Mononuclear cell (primary cell): ENCODE results near the gene PLOD2. TPM values are rescaled to one million over a fixed set of nuclear protein-coding genes. Genes with fewer than 3 reads are reported as not detected.
A peak's percentile ranks its signal among the peaks of the same experiment; 100 is the strongest.

ENCODE experiments used
- H3K27me3 ChIP-seq: 2 replicates; pipeline ENCODE4 v1.6.0; 2011; ENCODE audit warnings: low read length, control low read depth; ENCODE audit not compliant: insufficient read depth
- H3K4me1 ChIP-seq: 2 replicates; pipeline ENCODE4 v1.5.1; 2011; ENCODE audit warnings: mild to moderate bottlenecking, low read length, control low read depth; ENCODE audit not compliant: insufficient read depth
- H3K4me3 ChIP-seq: 2 replicates; pipeline ENCODE4 v1.5.1; 2011; ENCODE audit warnings: mild to moderate bottlenecking, low read length, moderate library complexity
- H3K9me3 ChIP-seq: 2 replicates; pipeline ENCODE4 v1.5.1; 2011; ENCODE audit warnings: low read depth, mild to moderate bottlenecking, control low read depth, low read length
- total RNA-seq: library from RNA; depleted of rRNA; stranded (reverse); fragments of >200 nt; gene quantifications from one replicate; pipeline ENCODE4 v1.2.3, GENCODE V29; 2012

The PLOD2 gene
- total RNA-seq, 1 donor, result 1.8 TPM

DNA sequence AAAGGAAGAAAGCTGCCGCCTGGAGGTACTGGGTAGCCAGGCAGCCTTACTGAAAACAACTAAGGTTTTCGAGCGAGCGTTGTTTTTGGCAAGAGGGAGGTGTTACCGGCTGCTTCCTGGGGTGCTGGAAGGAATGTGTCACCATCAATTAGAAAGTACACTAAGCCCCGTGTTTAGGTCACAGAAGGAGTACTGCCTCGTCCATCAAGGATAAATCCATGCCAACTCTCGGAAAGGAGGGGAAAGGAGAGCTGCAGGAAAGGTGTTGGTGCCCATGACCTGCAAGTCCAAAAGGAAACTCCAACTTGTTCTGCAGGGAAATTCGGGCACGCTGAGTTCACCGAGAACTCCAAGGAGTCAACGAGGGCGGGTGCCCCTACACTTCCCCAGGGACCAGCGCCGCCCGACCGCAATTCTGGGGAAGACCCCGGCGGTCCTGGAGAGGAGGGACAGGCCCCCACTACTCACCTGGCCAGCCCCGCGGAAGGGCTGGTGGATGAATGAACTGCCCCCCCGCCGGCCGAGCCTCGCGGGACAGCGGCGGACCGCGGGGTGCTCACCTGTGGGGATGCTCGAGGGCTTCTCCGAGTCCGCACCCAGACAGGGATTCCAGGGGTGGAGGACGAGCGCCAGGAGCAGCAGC lies 542 bp downstream of the PLOD2 start:
- H3K4me3 ChIP-seq, result peak overlapping the region; percentile 17
- H3K4me1 ChIP-seq, result peaks cover 16% of the 10 kb centered on the region
- no peaks in the 10 kb centered on the region for H3K9me3 ChIP-seq
- H3K27me3 ChIP-seq, result peaks cover 63% of the 10 kb centered on the region

DNA sequence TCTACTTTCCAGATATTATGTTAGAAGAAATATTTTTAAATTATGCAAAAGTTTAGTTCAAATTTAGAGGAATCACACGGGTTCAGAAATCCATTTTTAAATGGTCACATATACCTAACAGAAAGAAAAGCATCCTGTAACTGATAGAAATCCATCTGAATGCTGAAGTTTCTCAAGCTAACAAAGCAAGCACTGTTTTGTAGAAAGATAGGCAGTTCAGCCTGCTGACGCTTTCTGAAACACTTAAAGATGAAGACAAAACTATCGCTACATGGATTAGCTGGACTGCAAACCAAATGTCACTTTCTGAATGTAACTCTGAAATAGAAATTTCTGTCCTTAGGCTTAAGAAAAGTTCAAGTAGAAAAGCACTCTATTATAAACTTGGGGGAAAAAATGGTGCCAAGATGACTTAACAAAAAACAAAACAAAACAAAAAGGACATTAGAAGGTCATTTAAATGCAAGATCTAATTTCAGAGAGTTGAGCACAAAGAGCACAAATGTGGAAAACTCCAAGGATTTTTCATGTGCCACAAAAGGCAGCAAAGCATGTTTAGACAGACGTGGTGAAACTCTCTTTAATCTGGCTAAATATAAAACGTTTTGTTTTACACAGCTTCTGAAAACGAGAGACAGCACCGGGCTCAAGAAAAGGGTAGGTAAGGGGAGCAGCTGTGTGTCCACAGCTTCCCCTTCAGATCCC lies 1.2 kb downstream of the PLOD2 start:
- Histone ChIP-seq H3K4me1 (peaks cover 16% of the 10 kb centered on the region), H3K9me3 (no peaks in the 10 kb centered on the region), H3K27me3 (peaks cover 60% of the 10 kb centered on the region), H3K4me3 (no peak overlapping the region)

GRCh38 chr3:146159037-146159436 lies 1.9 kb downstream of the PLOD2 start:
- Histone ChIP-seq H3K4me3 (no peak overlapping the region), H3K4me1 (peaks cover 16% of the 10 kb centered on the region), H3K27me3 (peaks cover 56% of the 10 kb centered on the region), H3K9me3 (no peaks in the 10 kb centered on the region)

DNA sequence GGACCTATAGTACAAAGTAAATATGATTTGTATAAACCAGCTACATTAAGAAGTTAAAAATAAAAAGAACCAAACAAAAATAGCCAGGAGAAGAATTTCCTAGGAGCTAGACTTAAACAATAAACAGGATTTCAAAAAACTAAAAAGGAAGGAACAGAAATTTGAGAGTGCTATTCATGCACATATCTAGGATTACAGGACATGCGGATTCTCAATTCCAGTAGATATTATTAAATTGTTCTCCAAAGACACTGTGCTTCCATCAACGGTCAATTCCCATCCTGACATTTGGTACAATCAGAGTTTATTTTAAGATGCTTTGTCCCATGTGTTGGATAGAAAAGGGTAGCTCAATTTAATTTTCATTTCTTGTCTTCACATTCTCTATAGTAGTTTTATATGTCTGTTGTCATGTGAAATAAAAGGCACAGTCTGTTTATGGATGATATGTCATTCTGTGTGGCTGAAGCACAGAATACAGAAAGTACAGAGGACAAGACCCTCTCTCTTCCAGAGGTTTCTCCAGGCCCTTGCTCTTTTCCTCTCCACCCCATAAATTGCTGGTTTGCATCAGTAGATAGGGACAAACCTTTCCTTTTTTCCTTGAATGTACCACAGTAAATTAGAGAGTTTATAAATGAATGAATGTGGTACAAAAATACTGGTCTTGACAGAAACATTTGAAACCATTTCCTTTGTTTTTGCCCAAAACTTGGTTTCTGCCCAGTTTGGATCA lies 3.5 kb downstream of the PLOD2 start:
- Histone ChIP-seq H3K4me3 (no peak overlapping the region), H3K27me3 (peaks cover 43% of the 10 kb centered on the region), H3K4me1 (peaks cover 16% of the 10 kb centered on the region), H3K9me3 (no peaks in the 10 kb centered on the region)

DNA sequence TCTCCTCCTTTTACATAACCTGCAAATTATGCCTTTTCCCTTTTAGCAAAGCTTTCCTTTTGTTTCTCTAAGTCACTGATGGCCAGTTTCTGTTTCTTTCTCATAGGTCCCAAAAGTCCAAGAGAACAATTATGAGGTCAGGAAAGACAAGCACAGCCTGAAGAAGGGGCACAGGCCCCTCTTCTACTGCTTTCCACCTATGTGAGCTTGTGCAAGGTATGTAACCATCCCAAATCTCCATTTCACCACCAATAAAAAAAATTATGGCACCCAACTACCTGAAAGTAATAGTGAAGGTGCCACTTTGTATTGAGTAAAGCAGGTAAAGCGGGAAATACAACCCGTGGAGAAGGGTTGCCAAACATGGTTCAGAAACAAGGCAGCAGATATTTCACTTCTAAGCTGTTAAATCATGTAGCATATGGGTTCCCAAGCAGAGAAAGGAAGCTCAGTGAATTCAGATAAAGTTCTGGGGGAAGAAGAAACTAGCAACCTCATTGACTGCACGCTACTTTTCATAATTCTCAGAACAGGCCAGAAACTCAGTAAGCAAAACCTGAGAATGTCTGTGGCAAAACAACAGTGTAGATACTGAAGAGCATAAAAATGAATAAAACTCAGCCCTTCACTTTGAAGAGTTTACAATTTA lies 4.2 kb downstream of the PLOD2 start:
- Histone ChIP-seq H3K9me3 (no peaks in the 10 kb centered on the region), H3K4me1 (peaks cover 16% of the 10 kb centered on the region), H3K27me3 (peaks cover 36% of the 10 kb centered on the region), H3K4me3 (no peak overlapping the region)

- H3K27me3 ChIP-seq, result peaks cover 29% of the 10 kb centered on the region
- no peak overlapping the region for H3K4me3 ChIP-seq
- no peaks in the 10 kb centered on the region for H3K9me3 ChIP-seq
- H3K4me1 ChIP-seq, result peaks cover 10% of the 10 kb centered on the region
Measured at GRCh38 chr3:146156095-146156494, 4.9 kb downstream of the PLOD2 start.

DNA sequence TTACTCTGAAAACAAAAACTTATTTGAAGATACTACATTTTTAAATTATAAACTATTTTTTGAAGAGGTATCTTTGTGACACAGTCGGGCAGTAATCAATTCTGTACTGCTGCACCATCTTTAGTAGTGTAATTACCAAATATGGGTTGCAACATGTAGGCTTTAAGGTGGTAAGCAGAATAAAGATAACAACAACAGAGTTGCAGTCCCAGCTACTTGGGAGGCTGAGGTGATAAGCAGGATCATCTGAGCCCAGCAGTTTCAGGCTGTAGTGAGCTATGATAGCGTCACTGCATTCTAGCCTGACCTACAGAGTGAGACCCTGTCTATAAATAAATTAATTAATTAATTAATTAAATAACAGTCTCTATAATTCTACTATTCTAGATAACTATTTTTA lies 6.0 kb downstream of the PLOD2 start:
- Histone ChIP-seq H3K27me3 (peaks cover 19% of the 10 kb centered on the region), H3K4me3 (no peak overlapping the region), H3K9me3 (no peaks in the 10 kb centered on the region), H3K4me1 (peaks cover under 1% of the 10 kb centered on the region)

GRCh38 chr3:146154316-146154715 lies 6.7 kb downstream of the PLOD2 start:
- Histone ChIP-seq H3K27me3 (peaks cover 12% of the 10 kb centered on the region), H3K9me3 (no peaks in the 10 kb centered on the region), H3K4me3 (no peak overlapping the region), H3K4me1 (no peaks in the 10 kb centered on the region)

GRCh38 chr3:146153429-146153828 lies 7.6 kb downstream of the PLOD2 start:
- Histone ChIP-seq H3K27me3 (peaks cover 3% of the 10 kb centered on the region), H3K4me1 (no peaks in the 10 kb centered on the region), H3K4me3 (no peak overlapping the region), H3K9me3 (no peaks in the 10 kb centered on the region)

DNA sequence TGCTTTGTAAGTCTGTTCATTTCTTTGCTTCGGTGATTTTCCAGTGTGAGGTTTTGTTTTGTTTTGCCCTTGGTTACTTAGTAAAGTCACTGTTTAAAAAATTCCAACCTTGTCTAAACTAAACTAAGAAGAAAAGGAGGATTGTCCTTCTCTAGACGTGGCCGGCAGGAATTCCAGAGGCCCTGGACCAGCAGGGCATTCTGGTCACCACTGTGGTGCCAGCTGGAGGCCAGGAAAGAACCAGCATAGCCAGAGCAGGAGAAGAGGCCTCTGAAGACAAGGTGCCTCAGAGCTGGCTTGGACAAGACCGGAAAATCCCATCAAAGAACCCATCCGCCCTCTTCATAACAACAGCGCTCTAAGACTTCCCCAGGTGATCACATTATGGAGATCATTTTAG lies 8.2 kb downstream of the PLOD2 start:
- Histone ChIP-seq H3K9me3 (no peaks in the 10 kb centered on the region), H3K4me1 (no peaks in the 10 kb centered on the region), H3K27me3 (no peaks in the 10 kb centered on the region), H3K4me3 (no peak overlapping the region)

- no peaks in the 10 kb centered on the region for H3K27me3 ChIP-seq
- H3K9me3 ChIP-seq, result no peaks in the 10 kb centered on the region
- H3K4me1 ChIP-seq, result no peaks in the 10 kb centered on the region
- no peak overlapping the region for H3K4me3 ChIP-seq
Measured at GRCh38 chr3:146148468-146148931, 12.5 kb downstream of the PLOD2 start.

GRCh38 chr3:146145642-146146041 lies 15.3 kb downstream of the PLOD2 start:
- H3K4me1 ChIP-seq, result no peaks in the 10 kb centered on the region
- no peak overlapping the region for H3K4me3 ChIP-seq
- H3K9me3 ChIP-seq, result no peaks in the 10 kb centered on the region
- no peaks in the 10 kb centered on the region for H3K27me3 ChIP-seq

GRCh38 chr3:146142757-146143156 lies 18.2 kb downstream of the PLOD2 start:
- no peaks in the 10 kb centered on the region for H3K27me3 ChIP-seq
- H3K9me3 ChIP-seq, result no peaks in the 10 kb centered on the region
- H3K4me3 ChIP-seq, result no peak overlapping the region
- no peaks in the 10 kb centered on the region for H3K4me1 ChIP-seq

DNA sequence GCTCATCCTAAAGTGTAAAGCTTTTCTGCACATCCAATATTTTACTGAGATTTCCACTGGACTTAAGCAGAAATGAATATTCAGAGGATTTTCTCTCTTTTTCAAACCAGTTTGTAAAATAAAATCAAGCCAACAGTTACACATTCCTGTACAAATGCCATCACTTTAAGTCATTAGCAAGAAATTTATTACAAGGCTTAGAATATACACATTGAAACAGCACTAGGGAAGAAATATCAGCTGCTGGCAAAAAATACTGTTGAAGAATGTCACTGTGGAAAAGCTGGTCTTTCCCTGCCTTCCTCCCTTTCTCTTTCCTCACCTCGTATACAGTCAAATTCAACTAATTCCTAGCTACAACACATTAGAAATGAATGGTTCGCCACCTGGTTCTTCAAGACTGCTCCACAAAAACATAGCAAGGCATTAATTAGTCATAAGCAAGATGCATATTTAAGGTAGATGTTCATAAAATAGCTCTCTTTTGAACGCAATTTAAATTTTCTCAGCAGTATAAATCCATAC lies 21.3 kb downstream of the PLOD2 start:
- H3K4me3 ChIP-seq, result no peak overlapping the region
- H3K4me1 ChIP-seq, result no peaks in the 10 kb centered on the region
- no peaks in the 10 kb centered on the region for H3K27me3 ChIP-seq
- no peaks in the 10 kb centered on the region for H3K9me3 ChIP-seq

DNA sequence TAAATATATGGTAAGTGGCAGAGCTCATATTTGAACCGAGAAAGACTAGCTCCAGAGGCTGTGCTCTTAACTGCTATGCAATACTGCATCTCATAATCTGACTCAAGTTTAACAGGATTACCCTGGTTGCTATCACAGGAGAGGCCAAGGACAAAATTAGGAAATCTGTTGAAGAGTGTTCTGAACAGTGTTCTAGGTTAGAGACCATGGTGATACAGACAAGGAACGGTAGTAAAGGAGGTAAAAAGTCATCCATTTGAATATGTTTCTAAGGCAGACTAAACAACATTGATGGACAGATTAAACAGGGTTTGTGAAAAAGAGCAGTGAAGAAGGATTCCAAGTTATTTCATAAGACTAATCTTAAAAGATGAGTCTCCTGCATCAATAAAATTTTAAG lies 22.1 kb downstream of the PLOD2 start:
- no peaks in the 10 kb centered on the region for H3K27me3 ChIP-seq
- no peaks in the 10 kb centered on the region for H3K9me3 ChIP-seq
- H3K4me1 ChIP-seq, result no peaks in the 10 kb centered on the region
- no peak overlapping the region for H3K4me3 ChIP-seq
